Activated naive CD4-positive, alpha-beta T cell treated with anti-CD3 and anti-CD28 coated beads, Interleukin-2, amount 10 ng/mL, durations not matched to agents 7 days and 5 days (primary cell): ENCODE data around the gene REXO4.

Experiments
- CTCF ChIA-PET: fragments of 350-600 bp; sonication (Branson Sonifier 250); formaldehyde crosslinking; loops from one replicate; lab custom pipeline; 2021; ENCODE audit warnings: antibody characterized with exemption; lab: Charles Lee
- DNase-seq: peaks from one replicate; pipeline ENCODE4 v3.0.0-alpha.2; 2020
- H3K27ac Mint-ChIP-seq: one replicate; pipeline ENCODE4 v1.8.0; 2021; ENCODE audit warnings: mild to moderate bottlenecking, moderate library complexity, mixed read lengths
- H3K27me3 Mint-ChIP-seq: one replicate; pipeline ENCODE4 v1.8.0; 2021; ENCODE audit warnings: mild to moderate bottlenecking, mixed read lengths
- H3K36me3 Mint-ChIP-seq: one replicate; pipeline ENCODE4 v1.8.0; 2021; ENCODE audit warnings: mixed read lengths
- H3K4me1 Mint-ChIP-seq: one replicate; pipeline ENCODE4 v1.8.0; 2021; ENCODE audit warnings: mixed read lengths
- H3K4me3 Mint-ChIP-seq: one replicate; pipeline ENCODE4 v1.8.0; 2021; ENCODE audit warnings: mild to moderate bottlenecking, moderate library complexity, mixed read lengths
- H3K9me3 Mint-ChIP-seq: one replicate; pipeline ENCODE4 v1.8.0; 2021; ENCODE audit warnings: mixed read lengths

The REXO4 gene

GRCh38 chr9:133370685-133371084 lies 47.1 kb downstream of the REXO4 start:
- Mint-ChIP-seq H3K4me1 (peaks cover 67% of the 10 kb centered on the region), H3K36me3 (peaks cover 50% of the 10 kb centered on the region), H3K27me3 (no peaks in the 10 kb centered on the region), H3K27ac (peak overlapping the region; percentile 96), H3K9me3 (no peaks in the 10 kb centered on the region), H3K4me3 (peak overlapping the region; percentile 64)
- peak; percentile 62 for DNase-seq
- CTCF ChIA-PET = interaction anchor here (0.8 to 3.9 kb wide), 17 partner anchors 8 to 204 kb away, joined by 3 to 32 read pairs (median 5); partner anchors contain the start of genes MED22, RPL7A, SURF1 and SURF2

DNA sequence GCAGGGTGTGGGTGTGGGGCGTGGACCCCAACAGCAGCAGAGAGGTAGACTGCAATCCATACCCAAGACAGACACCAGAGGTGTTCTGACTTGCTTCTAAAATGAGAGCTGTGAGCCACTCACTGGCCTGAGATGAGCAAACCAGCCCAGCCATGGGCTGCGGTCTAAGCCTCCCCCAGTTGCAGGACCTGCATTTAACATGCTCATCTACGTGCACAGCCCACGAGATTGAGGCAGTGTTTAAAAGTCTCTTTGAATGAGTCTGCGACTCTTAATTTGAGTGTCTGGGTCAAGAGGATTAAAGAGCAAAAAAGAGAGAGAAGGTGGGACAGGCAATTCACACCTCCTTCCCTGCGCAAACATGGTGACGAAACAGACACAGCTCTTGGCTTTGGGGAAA lies 47.9 kb downstream of the REXO4 start:
- peaks cover 67% of the 10 kb centered on the region for H3K4me1 Mint-ChIP-seq
- DNase-seq = no peak
- peak overlapping the region; percentile 64 for H3K4me3 Mint-ChIP-seq
- peak overlapping the region; percentile 96 for H3K27ac Mint-ChIP-seq
- CTCF ChIA-PET = interaction anchor here (1.6 to 2.0 kb wide), 2 partner anchors 40 to 184 kb away, joined by 6 to 7 read pairs; no protein-coding TSS in a partner anchor
- no peaks in the 10 kb centered on the region for H3K9me3 Mint-ChIP-seq
- peaks cover 53% of the 10 kb centered on the region for H3K36me3 Mint-ChIP-seq
- H3K27me3 Mint-ChIP-seq = no peaks in the 10 kb centered on the region

- CTCF ChIA-PET = interaction anchor here (1.6 kb wide), 1 partner anchor 39 kb away, joined by 7 read pairs; no protein-coding TSS in a partner anchor
- H3K36me3 Mint-ChIP-seq = peaks cover 50% of the 10 kb centered on the region
- H3K9me3 Mint-ChIP-seq = no peaks in the 10 kb centered on the region
- H3K27ac Mint-ChIP-seq = peak overlapping the region; percentile 96
- H3K27me3 Mint-ChIP-seq = no peaks in the 10 kb centered on the region
- no peak for DNase-seq
- H3K4me1 Mint-ChIP-seq = peaks cover 62% of the 10 kb centered on the region
- H3K4me3 Mint-ChIP-seq = no peak overlapping the region
These were observed 48.4 kb downstream of the REXO4 start for GRCh38 chr9:133369422-133369821.

DNA sequence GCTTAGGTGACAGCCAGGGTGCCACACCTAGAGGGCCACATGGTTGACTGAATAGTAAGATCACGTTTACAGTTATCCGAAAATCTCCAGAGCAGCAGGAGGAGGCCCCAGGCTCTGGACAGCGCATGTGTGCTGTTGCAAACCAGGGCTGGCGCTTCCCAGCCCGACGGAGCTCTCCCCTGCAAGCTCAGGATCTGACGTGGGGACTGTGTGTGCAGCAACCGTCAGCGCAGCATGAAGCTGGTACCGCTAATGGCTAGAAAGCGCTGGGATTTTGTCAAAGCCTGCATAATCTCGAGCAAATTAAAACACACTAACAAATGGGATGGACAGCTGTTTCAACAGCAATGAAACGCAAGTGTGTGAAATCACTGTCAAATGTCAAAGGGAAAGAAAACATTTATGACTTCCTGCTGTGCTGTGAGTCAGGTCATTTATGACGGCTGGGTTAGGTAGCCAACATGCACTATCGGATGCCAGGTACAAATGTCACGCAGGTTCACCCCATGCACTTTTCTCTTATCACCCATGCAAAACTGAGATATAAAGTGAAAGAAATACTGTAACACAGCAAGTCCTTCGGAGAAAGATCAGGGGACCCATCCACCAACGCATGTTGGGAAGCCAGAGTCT lies 49.4 kb downstream of the REXO4 start:
- peak overlapping the region; percentile 35 for H3K4me3 Mint-ChIP-seq
- H3K4me1 Mint-ChIP-seq = peaks cover 56% of the 10 kb centered on the region
- CTCF ChIA-PET = no interaction called here
- no peaks in the 10 kb centered on the region for H3K9me3 Mint-ChIP-seq
- no peaks in the 10 kb centered on the region for H3K27me3 Mint-ChIP-seq
- H3K27ac Mint-ChIP-seq = peak overlapping the region; percentile 64
- H3K36me3 Mint-ChIP-seq = peaks cover 57% of the 10 kb centered on the region
- DNase-seq = no peak

- Mint-ChIP-seq H3K4me1 (peaks cover 50% of the 10 kb centered on the region), H3K27ac (no peak overlapping the region), H3K4me3 (no peak overlapping the region), H3K9me3 (no peaks in the 10 kb centered on the region), H3K36me3 (peaks cover 58% of the 10 kb centered on the region), H3K27me3 (no peaks in the 10 kb centered on the region)
- DNase-seq = no peak
- CTCF ChIA-PET = no interaction called here
These were observed 50.0 kb downstream of the REXO4 start for GRCh38 chr9:133367778-133368177.

- no peaks in the 10 kb centered on the region for H3K27me3 Mint-ChIP-seq
- no peak overlapping the region for H3K4me3 Mint-ChIP-seq
- peaks cover 45% of the 10 kb centered on the region for H3K4me1 Mint-ChIP-seq
- CTCF ChIA-PET = interaction anchor here (0.6 to 1.6 kb wide), 2 partner anchors 10 to 17 kb away, joined by 3 to 5 read pairs; no protein-coding TSS in a partner anchor
- no peaks in the 10 kb centered on the region for H3K9me3 Mint-ChIP-seq
- peaks cover 58% of the 10 kb centered on the region for H3K36me3 Mint-ChIP-seq
- no peak overlapping the region for H3K27ac Mint-ChIP-seq
- no peak for DNase-seq
These were observed 50.6 kb downstream of the REXO4 start for GRCh38 chr9:133367221-133367620.

DNA sequence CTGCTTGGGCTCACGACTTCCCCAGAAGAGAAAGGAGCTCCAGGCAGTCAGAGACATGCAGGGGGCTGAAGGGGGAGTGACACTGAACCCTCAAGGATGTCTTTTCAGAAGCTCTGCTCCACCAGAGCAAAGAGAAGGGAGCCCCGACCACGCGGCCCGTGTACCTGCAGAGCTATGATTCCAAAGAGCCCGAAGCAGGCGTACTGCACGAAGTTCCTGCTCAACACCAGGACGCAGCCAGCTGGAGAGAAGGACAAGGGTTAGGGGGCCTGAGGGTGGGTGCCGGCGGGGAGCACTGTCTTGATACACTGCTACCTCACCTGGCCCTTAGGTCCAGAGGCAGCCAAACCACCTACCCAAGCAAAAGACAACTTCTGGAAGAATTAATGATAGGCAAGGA lies 51.4 kb downstream of the REXO4 start:
- DNase-seq = no peak
- H3K27ac Mint-ChIP-seq = no peak overlapping the region
- no peak overlapping the region for H3K4me3 Mint-ChIP-seq
- no peaks in the 10 kb centered on the region for H3K27me3 Mint-ChIP-seq
- CTCF ChIA-PET = interaction anchor here (1.6 to 2.1 kb wide), 2 partner anchors 9 to 15 kb away, joined by 5 to 6 read pairs; no protein-coding TSS in a partner anchor
- H3K4me1 Mint-ChIP-seq = peaks cover 37% of the 10 kb centered on the region
- peaks cover 62% of the 10 kb centered on the region for H3K36me3 Mint-ChIP-seq
- no peaks in the 10 kb centered on the region for H3K9me3 Mint-ChIP-seq

DNA sequence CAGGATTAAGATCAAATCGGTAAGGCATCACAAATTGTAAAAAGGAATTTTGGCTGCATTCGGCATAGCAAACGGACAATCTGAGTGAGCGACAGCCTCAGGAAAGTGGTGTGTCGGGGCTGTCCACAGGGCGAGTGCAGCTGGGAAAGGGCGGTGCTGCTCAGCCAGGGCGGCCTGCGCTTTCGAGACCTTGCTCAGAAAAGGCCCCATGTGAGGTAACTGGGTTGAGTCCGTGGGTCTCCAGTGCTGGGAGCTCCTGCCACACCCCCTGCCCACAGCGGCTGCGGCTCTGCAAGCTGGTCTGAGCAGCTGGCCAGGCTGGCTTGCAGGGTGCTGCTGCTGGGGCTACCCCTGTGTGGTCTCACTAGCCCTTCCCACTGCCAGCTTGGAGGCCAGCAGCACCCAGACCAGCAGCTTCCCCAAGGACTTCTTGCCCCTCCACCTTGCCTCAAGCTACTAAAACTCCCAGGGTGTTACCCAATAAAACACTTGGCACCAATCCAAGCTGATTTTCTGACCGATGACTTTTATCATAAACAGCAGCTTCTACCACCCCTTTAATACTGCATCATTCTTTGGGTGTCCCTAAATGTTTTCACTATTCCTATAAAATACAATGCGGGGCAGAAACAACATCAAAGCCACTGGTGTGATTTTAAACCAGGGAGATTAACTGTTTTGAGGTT lies 55.3 kb downstream of the REXO4 start:
- Mint-ChIP-seq H3K27me3 (no peaks in the 10 kb centered on the region), H3K9me3 (no peaks in the 10 kb centered on the region), H3K4me1 (peaks cover 16% of the 10 kb centered on the region), H3K4me3 (no peak overlapping the region), H3K36me3 (peaks cover 62% of the 10 kb centered on the region), H3K27ac (peak overlapping the region; percentile 28)
- CTCF ChIA-PET = interaction anchor here (0.6 to 1.2 kb wide), 3 partner anchors 9 to 42 kb away, joined by 3 to 4 read pairs (median 3); partner anchors contain the start of genes MED22 and RPL7A
- DNase-seq = no peak

- Mint-ChIP-seq H3K4me1 (peaks cover 21% of the 10 kb centered on the region), H3K9me3 (no peaks in the 10 kb centered on the region), H3K4me3 (no peak overlapping the region), H3K36me3 (peaks cover 58% of the 10 kb centered on the region), H3K27ac (peak overlapping the region; percentile 28), H3K27me3 (no peaks in the 10 kb centered on the region)
- CTCF ChIA-PET = interaction anchor here (0.6 to 1.2 kb wide), 2 partner anchors 10 to 13 kb away, joined by 3 to 4 read pairs; partner anchors contain the start of genes MED22 and RPL7A
- DNase-seq = no peak
These were observed 56.2 kb downstream of the REXO4 start for GRCh38 chr9:133361507-133362092.

DNA sequence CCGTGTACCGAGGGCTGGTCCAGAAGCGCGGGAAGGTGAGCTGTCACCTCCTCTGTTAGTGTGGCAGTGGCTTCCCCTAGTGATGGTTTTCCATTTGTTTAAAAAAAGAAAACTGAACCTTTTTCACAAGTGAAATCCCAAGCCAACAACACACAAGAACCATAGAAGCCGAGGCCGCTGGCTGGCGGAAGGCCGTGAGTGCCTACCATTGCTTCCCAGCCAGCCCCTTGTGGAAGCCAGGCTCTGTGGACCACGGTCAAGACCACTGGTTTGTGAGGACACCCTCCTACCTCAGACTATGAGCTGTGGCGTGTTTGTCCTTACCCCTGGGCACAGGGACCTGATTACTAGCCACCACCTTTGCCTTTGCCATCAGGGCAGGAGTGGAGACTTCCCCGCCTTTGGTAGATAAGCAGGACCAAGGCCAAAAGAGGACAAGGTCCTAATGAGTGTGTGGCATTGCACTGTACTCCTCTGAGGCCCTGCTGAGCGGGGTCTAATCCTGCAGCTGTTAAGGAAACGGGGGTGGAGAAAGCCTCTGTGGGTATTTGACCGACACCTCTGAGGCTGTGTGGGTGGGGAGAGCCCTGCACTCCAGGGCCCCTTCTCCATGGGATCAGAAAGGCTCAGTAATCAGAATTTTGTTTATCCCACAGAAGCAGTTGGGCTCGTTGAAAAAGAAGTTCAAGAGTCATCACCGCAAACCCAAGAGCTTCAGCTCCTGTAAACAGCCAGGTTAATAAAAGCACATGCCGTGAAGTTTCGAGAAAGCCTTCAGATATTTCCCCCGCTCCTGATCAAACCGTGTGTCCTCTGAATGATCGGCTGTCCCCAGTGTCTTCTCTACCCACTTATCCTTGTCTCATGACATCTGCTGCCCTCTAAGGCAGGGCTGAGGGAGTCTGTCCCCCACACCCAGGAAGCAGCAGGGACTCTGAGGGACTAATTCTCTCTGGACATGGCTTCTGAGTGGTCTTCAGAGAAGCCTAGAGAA lies 57.1 kb downstream of the REXO4 start:
- Mint-ChIP-seq H3K4me1 (peaks cover 21% of the 10 kb centered on the region), H3K27me3 (no peaks in the 10 kb centered on the region), H3K4me3 (no peak overlapping the region), H3K27ac (peak overlapping the region; percentile 42), H3K36me3 (peaks cover 53% of the 10 kb centered on the region), H3K9me3 (no peaks in the 10 kb centered on the region)
- no peak for DNase-seq
- CTCF ChIA-PET = interaction anchor here (1.5 kb wide), 1 partner anchor 11 kb away, joined by 7 read pairs; no protein-coding TSS in a partner anchor

GRCh38 chr9:133359399-133360175 lies 58.2 kb downstream of the REXO4 start:
- Mint-ChIP-seq H3K4me1 (peaks cover 29% of the 10 kb centered on the region), H3K27ac (no peak overlapping the region), H3K27me3 (no peaks in the 10 kb centered on the region), H3K4me3 (no peak overlapping the region), H3K9me3 (no peaks in the 10 kb centered on the region), H3K36me3 (peaks cover 46% of the 10 kb centered on the region)
- CTCF ChIA-PET = interaction anchor here (1.5 kb wide), 2 partner anchors 12 kb away, joined by 7 read pairs; no protein-coding TSS in a partner anchor
- DNase-seq = peak; percentile 35

GRCh38 chr9:133357656-133358055 lies 60.2 kb downstream of the REXO4 start:
- CTCF ChIA-PET = interaction anchor here (1.0 to 3.3 kb wide), 4 partner anchors 9 to 21 kb away, joined by 5 to 32 read pairs (median 6); no protein-coding TSS in a partner anchor
- Mint-ChIP-seq H3K4me3 (peak overlapping the region; percentile 85), H3K27me3 (no peaks in the 10 kb centered on the region), H3K9me3 (no peaks in the 10 kb centered on the region), H3K4me1 (peaks cover 31% of the 10 kb centered on the region), H3K27ac (peak overlapping the region; percentile 60), H3K36me3 (peaks cover 42% of the 10 kb centered on the region)
- DNase-seq = no peak
